ENCODE measurements around the gene KCNIP3. TPM values are rescaled to one million over a fixed set of nuclear protein-coding genes. Genes with fewer than 3 reads are reported as not detected.

KCNIP3 gene
- total and polyA plus RNA-seq, 8 donors: 3.5 to 7.5 (median 3.6) TPM

DNA sequence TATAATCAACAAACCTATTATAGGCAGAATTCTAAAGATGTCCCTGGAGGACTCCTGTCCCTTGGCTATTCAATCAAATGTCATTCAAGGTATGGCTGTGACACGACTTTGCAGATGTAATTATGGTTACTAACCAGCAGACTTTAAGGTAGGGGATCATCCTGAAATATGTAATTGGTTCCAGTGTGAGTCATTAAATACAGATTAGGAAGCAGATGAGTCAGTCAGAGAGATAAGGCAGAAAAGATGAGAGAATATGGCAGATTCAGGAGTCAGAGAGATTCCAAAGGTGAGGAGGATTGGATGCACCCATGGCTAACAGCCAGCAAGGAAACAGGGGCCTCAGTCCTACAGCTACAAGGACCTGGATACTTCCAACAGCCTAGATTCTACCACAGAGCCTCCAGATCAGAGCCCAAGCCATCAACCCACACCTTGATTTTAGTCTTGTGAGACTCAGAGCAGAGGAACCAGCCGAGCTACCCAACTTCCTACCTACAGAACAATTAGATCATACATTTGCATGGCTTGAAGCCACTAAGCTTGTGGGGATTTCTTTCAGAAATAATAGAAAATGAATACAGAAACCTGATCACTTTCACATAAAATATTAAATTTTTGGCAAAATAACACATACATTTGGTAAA, 34.1 kb upstream of the KCNIP3 start:
- H3K36me3 ChIP-seq: no peaks in the 10 kb centered on the region
- intact Hi-C loops (cut with DNase I): no loop called here

DNA sequence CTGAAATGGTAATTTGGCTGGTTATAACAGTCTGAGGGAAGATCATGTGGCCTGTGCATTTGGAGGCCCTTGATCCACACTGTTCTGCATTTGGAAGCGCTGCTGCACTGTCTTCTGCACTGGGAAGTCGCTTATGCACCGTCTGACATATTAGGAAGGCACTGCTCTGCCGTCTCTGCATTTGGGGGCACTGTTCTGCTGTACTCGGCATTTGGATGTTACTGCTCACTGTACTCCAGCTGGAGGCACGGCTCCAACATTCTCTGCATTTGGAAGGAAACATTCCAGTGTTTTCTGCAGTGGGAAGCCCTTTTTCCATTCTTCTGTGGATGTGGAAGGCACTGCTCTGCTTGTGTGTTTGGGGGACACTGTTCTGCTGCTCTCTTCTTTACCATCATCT, 32.5 kb upstream of the KCNIP3 start:
- TF ChIP-seq, protein P1, sequence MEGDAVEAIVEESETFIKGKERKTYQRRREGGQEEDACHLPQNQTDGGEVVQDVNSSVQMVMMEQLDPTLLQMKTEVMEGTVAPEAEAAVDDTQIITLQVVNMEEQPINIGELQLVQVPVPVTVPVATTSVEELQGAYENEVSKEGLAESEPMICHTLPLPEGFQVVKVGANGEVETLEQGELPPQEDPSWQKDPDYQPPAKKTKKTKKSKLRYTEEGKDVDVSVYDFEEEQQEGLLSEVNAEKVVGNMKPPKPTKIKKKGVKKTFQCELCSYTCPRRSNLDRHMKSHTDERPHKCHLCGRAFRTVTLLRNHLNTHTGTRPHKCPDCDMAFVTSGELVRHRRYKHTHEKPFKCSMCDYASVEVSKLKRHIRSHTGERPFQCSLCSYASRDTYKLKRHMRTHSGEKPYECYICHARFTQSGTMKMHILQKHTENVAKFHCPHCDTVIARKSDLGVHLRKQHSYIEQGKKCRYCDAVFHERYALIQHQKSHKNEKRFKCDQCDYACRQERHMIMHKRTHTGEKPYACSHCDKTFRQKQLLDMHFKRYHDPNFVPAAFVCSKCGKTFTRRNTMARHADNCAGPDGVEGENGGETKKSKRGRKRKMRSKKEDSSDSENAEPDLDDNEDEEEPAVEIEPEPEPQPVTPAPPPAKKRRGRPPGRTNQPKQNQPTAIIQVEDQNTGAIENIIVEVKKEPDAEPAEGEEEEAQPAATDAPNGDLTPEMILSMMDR (IDR thresholded peaks at IDR 0.05): no peak
- Histone ChIP-seq H3K4me3 (no peak overlapping the region), H3K27me3 (no peaks in the 10 kb centered on the region), H3K4me1 (no peaks in the 10 kb centered on the region), H3K27ac (no peak overlapping the region), H3K9me3 (no peaks in the 10 kb centered on the region), H3K36me3 (no peaks in the 10 kb centered on the region)
- no peak for DNase-seq
- ATAC-seq: no peak
- no peak for FAIRE-seq
- intact Hi-C loops (cut with DNase I): no loop called here
- WGBS, 2 donors: 53 to 68% methylated on average over 6 of the region's 6 CpGs

More for the DNA sequence above, 34.1 kb upstream of the KCNIP3 start:
- FAIRE-seq (no peak), DNase-seq (no peak), ATAC-seq (no peak)
- H3K4me3 ChIP-seq: no peak overlapping the region
- no peaks in the 10 kb centered on the region for H3K27me3 ChIP-seq
- 75 to 89% methylated on average over 2 of the region's 2 CpGs for WGBS, 2 donors
- H3K9me3 ChIP-seq: no peaks in the 10 kb centered on the region
- H3K27ac ChIP-seq: no peak overlapping the region
- H3K4me1 ChIP-seq: no peaks in the 10 kb centered on the region
- TF ChIP-seq, protein P1 (IDR thresholded peaks at IDR 0.05): no peak

DNA sequence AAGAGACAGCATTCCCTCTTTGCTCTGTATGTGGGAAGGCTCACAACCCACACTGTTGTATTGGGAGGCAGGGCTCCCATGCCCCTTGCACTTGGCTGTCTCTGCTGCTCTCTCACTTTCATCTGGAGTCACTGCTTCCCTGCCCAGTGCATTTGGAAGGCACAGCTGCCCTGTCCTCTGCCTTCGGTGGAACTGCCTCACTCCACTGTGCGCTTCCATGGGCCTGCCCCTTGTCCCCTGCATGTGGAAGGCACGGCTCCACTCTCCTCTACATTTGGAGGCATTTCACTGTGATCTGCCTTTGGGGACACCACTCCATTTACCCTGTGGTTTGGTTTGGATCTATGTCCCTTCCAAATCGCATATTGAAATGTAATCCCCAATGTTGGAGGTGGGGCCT, 32.0 kb upstream of the KCNIP3 start:
- Histone ChIP-seq H3K4me3 (no peak overlapping the region), H3K27me3 (no peaks in the 10 kb centered on the region), H3K27ac (no peak overlapping the region), H3K4me1 (no peaks in the 10 kb centered on the region), H3K9me3 (no peaks in the 10 kb centered on the region), H3K36me3 (no peaks in the 10 kb centered on the region)
- no peak for DNase-seq
- FAIRE-seq: no peak
- no peak for ATAC-seq
- 73 to 80% methylated on average over 4 of the region's 4 CpGs for WGBS, 2 donors
- TF ChIP-seq, protein P1 (IDR thresholded peaks at IDR 0.05): no peak
- intact Hi-C loops (cut with DNase I): no loop called here

DNA sequence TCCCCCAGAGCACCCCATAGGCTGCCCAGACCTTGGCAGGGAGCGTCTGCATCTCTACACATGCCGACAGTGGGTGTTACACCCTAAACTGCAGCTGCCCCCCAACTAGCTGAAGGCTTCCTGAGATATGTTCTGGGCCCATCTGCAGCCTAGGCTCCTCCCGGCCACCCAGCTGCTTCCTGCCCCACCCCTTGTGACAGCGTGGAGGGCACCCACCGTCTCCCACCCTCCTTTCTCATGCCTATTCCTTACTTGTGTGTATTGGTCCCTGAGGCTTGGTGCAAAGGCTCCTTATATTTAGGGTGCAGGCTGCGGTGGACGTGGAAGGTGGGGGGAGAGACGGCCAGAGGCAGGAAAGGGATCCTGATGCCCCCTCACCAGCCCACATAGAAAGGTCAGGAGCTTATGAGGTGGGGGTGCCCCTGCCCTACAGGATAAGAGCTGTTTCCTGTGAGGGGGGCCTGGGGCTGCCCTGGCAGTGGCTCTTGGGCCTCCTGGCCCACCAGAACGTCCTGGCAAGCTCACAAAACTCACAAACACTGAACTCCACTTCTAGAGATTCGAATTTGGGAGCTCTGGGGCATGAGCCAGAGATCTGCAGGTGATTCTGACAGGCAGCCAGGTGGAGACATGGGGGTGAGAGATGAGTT, 30.2 kb upstream of the KCNIP3 start:
- no peak overlapping the region for H3K4me3 ChIP-seq
- no peak overlapping the region for H3K27ac ChIP-seq
- intact Hi-C loops (cut with DNase I): no loop called here
- no peaks in the 10 kb centered on the region for H3K4me1 ChIP-seq
- ATAC-seq: no peak
- DNase-seq: no peak
- no peak for FAIRE-seq
- TF ChIP-seq, protein P1 (IDR thresholded peaks at IDR 0.05): no peak
- no peaks in the 10 kb centered on the region for H3K36me3 ChIP-seq
- no peaks in the 10 kb centered on the region for H3K9me3 ChIP-seq
- 75 to 81% methylated on average over 10 of the region's 10 CpGs for WGBS, 2 donors
- no peaks in the 10 kb centered on the region for H3K27me3 ChIP-seq

Data from pancreas (tissue), 10 donors.